ENCODE data around the gene MACROH2A1.

- TF ChIP-seq CREB1 (CRISPR knock-in tag; IDR thresholded peaks at IDR 0.05; ENCODE audit: low read depth) (no peak), POLR2AphosphoS5 (IDR thresholded peaks at IDR 0.05; ENCODE audit: low read depth) (no peak), CTCF (conservative IDR thresholded peaks at IDR 0.05; ENCODE audit: low read depth in 2 of 2) (no peak), EZH2phosphoT487 (IDR thresholded peaks at IDR 0.05; ENCODE audit: unreplicated experiment) (no peak), EZH2 (IDR thresholded peaks at IDR 0.05; ENCODE audit: low read depth, unreplicated experiment) (no peak), JUNB (IDR thresholded peaks at IDR 0.05; ENCODE audit: unreplicated experiment) (no peak)
Measured at GRCh38 chr5:135324160-135324559, 74.9 kb downstream of the MACROH2A1 start.

Measured in GM23338 (cell line).